ACC112 (cell line): Measurements from ENCODE around the gene HMGN1.

Experiments
- H2AFZ ChIP-seq: fragments of 200-600 bp; sonication (generic); one replicate; pipeline ENCODE4 v1.6.0; 2017; ENCODE audit warnings: antibody characterized with exemption, low read length; ENCODE audit not compliant: unreplicated experiment
- H3K27ac ChIP-seq: fragments of 200-600 bp; sonication (generic); 2 replicates; pipeline ENCODE4 v1.5.1; 2014; ENCODE audit warnings: low read depth, mild to moderate bottlenecking, antibody characterized with exemption, low read length, moderate library complexity
- H3K27me3 ChIP-seq: fragments of 200-600 bp; sonication (generic); 2 replicates; pipeline ENCODE4 v1.6.1; 2014; ENCODE audit warnings: mild to moderate bottlenecking, antibody characterized with exemption, low read length, moderate library complexity, mixed read lengths; ENCODE audit not compliant: insufficient read depth
- H3K36me3 ChIP-seq: fragments of 200-600 bp; sonication (generic); 2 replicates; pipeline ENCODE4 v1.6.1; 2016; ENCODE audit warnings: mild to moderate bottlenecking, antibody characterized with exemption, low read length, moderate library complexity, mixed read lengths; ENCODE audit not compliant: insufficient read depth
- H3K4me1 ChIP-seq: fragments of 200-600 bp; sonication (generic); one replicate; pipeline ENCODE4 v1.6.1; 2016; ENCODE audit warnings: low read length, mixed read lengths; ENCODE audit not compliant: insufficient read depth, unreplicated experiment, control insufficient read depth
- H3K4me3 ChIP-seq: fragments of 200-600 bp; sonication (generic); 2 replicates; pipeline ENCODE4 v1.5.1; 2014; ENCODE audit warnings: mild to moderate bottlenecking, low read depth, low read length
- H3K79me2 ChIP-seq: fragments of 200-600 bp; sonication (generic); one replicate; pipeline ENCODE4 v1.6.0; 2016; ENCODE audit warnings: low read length; ENCODE audit not compliant: control insufficient read depth, unreplicated experiment, insufficient read depth

The HMGN1 gene

DNA sequence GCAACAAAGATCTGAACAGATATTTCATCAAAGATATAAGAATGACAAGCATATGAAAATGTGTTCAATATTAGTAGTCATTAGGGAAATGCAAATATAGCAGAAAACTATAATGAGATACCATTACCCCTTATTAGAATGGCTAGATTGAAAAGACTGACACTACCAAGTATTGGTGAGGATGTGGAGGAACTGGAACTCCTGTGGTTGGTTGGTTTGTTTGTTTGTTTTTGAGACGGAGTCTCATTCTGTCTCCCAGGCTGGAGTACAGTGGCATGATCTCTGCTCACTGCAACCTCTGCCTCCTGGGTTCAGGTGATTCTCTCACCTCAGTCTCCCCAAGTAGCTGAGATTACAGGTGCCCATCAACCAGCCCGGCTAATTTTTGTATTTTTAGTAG is 18.9 kb upstream of the HMGN1 start:
- H3K4me3 ChIP-seq: no peak overlapping the region
- no peak overlapping the region for H2AFZ ChIP-seq
- H3K27me3 ChIP-seq: no peaks in the 10 kb centered on the region
- no peaks in the 10 kb centered on the region for H3K4me1 ChIP-seq
- no peak overlapping the region for H3K27ac ChIP-seq
- H3K36me3 ChIP-seq: no peaks in the 10 kb centered on the region
- no peaks in the 10 kb centered on the region for H3K79me2 ChIP-seq

- H3K4me3 ChIP-seq: no peak overlapping the region
- H2AFZ ChIP-seq: no peak overlapping the region
- no peaks in the 10 kb centered on the region for H3K36me3 ChIP-seq
- no peak overlapping the region for H3K27ac ChIP-seq
- H3K79me2 ChIP-seq: no peaks in the 10 kb centered on the region
- no peaks in the 10 kb centered on the region for H3K4me1 ChIP-seq
- H3K27me3 ChIP-seq: no peaks in the 10 kb centered on the region
Observed at GRCh38 chr21:39366563-39366962, 17.7 kb upstream of the HMGN1 start.

DNA sequence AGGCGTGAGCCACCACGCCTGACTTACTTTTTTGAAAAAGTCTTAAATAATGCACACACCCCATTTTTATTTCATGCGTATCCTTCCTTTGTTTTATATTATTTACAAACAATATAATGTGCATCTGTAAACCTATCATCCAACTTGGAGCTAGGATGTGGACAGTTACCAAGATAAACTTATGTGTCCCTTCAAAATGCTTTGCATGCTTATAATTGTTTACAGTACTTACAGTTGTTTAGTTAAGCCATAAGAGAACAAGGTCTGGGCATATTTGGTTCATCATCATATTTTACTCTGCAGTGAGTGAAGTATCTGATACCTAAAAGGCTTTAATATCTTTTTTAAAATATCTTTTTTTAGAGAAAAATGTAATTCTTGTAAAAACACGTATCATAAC is 16.1 kb upstream of the HMGN1 start:
- H3K4me3 ChIP-seq: no peak overlapping the region
- H3K4me1 ChIP-seq: no peaks in the 10 kb centered on the region
- no peak overlapping the region for H2AFZ ChIP-seq
- no peak overlapping the region for H3K27ac ChIP-seq
- H3K36me3 ChIP-seq: no peaks in the 10 kb centered on the region
- H3K79me2 ChIP-seq: no peaks in the 10 kb centered on the region
- 0 out of 2 replicates have a peak, but pooled peaks cover 7% of the 10 kb centered on the region for H3K27me3 ChIP-seq

DNA sequence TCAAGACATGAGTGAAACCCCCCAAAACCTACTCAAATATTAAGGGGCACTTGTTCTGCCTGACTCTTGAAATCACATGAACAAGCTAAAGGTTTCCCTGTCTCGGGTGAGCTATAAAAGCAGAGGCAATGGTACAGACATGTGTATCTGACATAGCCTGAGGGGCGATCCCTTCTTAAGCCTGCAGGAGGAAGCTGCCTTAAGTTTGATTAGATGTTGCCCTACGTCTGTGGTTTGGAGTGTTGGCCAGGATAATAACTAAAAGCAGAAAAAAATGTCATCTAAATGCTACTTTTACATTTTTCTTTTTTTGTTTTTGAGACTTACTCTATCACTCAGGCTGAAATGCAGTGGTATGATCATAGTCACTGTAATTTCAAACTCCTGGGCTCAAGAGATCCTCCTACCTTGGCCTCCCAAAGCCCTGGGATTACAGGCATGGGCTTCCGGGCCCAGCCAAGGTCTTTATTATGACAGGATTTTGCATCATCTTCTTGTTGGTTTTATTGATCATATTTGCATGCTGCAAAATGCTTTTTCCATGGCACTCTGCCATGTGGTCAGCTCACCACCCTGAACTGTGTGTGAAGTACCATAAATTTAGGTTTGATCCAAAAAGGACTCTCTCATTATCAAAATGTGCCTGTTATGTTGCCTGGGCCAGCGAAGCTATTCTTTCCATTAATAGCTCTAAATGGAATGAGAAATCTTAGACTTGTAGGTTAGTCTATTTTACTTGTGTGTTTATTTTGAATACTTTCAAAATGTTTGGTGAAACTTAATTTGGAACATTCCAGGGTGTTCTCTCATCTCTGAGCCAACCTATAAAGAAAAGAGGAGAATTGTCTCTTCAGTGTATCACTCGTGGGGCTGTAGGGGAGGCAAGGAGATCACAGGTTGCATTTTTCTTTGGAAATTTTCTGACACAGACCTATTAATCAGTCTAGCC is 15.0 kb upstream of the HMGN1 start:
- Histone ChIP-seq H3K4me3 (no peak overlapping the region), H3K27me3 (0 out of 2 replicates have a peak, but pooled peaks cover 8% of the 10 kb centered on the region), H3K27ac (no peak overlapping the region), H3K36me3 (no peaks in the 10 kb centered on the region), H2AFZ (no peak overlapping the region), H3K4me1 (no peaks in the 10 kb centered on the region), H3K79me2 (no peaks in the 10 kb centered on the region)

DNA sequence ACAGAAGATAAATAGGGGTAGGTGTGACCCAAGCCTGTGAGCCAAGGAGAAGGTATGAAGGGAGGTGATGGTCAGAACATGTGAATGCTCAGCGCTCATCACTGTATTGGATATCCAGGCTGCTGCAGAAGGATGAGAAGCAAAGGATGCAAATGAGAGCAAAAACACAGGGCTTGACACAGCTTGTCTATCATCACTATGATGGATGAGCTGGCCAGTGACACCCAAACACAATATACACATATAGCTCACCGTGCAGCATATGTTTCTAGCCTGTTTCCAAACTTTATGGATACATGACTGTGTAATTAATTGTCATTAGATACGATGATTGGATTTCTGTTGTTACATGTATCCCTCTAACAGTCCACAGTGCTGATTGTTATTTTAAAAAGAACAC is 13.8 kb upstream of the HMGN1 start:
- H3K79me2 ChIP-seq: no peaks in the 10 kb centered on the region
- no peaks in the 10 kb centered on the region for H3K36me3 ChIP-seq
- H3K4me3 ChIP-seq: no peak overlapping the region
- H3K27ac ChIP-seq: no peak overlapping the region
- H3K4me1 ChIP-seq: no peaks in the 10 kb centered on the region
- no peak overlapping the region for H2AFZ ChIP-seq
- H3K27me3 ChIP-seq: 0 out of 2 replicates have a peak, but pooled peaks cover 8% of the 10 kb centered on the region

DNA sequence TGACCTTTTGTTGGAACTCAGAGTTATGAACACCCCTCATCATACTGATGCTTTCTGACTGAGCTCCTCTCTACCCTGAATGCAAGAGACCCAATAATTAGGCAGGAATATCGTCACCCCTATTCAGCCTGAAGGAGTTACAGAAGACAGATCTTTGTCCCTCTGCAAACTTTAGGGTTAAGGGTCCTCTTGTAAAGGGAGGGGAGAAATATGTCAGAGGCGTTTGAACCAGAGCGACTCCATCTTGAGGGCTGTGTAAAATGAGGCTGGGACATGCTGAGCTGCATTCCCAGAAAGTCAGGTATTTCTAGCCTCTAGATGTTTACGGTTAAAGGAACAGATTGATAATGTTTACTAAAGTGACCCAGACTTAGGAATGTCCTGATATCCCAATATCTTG is 10.5 kb upstream of the HMGN1 start:
- no peaks in the 10 kb centered on the region for H3K36me3 ChIP-seq
- no peak overlapping the region for H3K4me3 ChIP-seq
- H2AFZ ChIP-seq: no peak overlapping the region
- H3K79me2 ChIP-seq: no peaks in the 10 kb centered on the region
- H3K4me1 ChIP-seq: no peaks in the 10 kb centered on the region
- no peak overlapping the region for H3K27ac ChIP-seq
- 0 out of 2 replicates have a peak, but pooled peaks cover 8% of the 10 kb centered on the region for H3K27me3 ChIP-seq

DNA sequence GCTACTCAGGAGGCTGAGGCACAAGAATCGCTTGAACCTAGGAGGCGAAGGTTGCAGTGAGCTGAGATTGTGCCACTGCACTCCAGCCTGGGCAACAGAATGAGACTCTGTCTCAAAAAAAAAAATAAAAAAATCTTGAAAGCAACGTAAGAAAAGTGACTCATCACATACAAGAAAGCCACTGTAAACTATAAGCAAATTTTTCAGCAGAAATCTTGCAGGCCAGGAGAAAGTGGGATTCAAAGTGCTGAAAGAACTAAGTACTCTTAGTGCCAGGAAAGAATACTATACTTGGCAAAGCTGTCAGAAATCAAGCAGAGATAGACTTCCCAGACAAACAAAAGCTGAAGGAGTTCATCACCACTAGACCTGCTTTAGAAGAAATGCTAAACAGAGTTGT is 4.4 kb upstream of the HMGN1 start:
- Histone ChIP-seq H3K27me3 (no peaks in the 10 kb centered on the region), H3K79me2 (peaks cover 1% of the 10 kb centered on the region), H3K4me1 (peaks cover 10% of the 10 kb centered on the region), H3K4me3 (no peak overlapping the region), H3K36me3 (no peaks in the 10 kb centered on the region), H3K27ac (no peak overlapping the region), H2AFZ (no peak overlapping the region)

DNA sequence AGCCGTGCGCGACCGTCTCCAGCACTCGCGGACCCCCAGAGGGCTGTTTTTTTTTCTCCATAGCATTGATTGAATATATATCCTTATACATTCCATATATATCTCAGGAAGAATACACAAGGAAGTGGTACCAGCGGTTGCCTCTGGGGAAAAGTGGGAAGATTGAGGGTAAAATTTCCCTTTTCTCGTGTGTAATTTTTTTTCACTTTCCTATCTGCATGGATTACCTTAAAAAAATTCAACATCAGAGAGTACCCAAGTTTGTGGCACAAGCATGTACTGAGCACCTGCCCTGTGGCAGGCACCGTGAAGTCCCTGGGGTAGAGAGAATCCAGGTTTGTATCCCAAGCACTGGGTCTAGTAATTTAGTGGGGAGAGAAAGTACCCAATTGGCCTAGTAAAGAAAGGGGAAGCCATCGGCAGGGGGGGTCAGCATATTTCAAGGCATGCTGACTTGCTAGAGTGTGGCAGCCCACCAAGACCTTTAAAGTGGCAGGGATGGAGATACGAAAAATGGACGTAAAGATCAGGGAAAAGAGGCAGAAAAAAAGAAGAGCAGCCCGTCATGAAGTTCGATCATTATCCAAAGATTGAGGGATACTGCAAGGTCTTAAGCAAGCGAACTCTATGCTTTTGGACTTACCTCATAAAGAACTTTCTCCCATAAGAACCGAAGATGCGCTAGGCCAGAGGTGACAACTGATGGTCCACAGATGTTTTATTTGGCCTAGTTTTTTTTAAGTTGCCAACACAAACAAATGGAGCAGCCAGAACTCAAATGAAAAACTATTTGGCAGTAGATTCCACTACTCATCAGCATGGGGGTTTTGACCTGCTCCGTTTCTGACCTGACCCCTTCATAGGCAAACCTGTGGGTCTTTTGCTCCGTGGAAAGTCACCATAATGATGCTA is 1.5 kb upstream of the HMGN1 start:
- Histone ChIP-seq H3K4me3 (peak overlapping the region; percentile 72), H3K27me3 (no peaks in the 10 kb centered on the region), H3K36me3 (peaks cover 23% of the 10 kb centered on the region), H3K27ac (peak overlapping the region; percentile 55; the same call in 1 of the 2 replicates), H2AFZ (peak overlapping the region; percentile 82), H3K4me1 (peaks cover 28% of the 10 kb centered on the region), H3K79me2 (peaks cover 31% of the 10 kb centered on the region)

- Histone ChIP-seq H3K79me2 (peaks cover 33% of the 10 kb centered on the region), H3K27ac (peak overlapping the region; percentile 55), H2AFZ (peak overlapping the region; percentile 82), H3K36me3 (peaks cover 29% of the 10 kb centered on the region), H3K4me1 (peaks cover 33% of the 10 kb centered on the region), H3K4me3 (peak overlapping the region; percentile 72), H3K27me3 (no peaks in the 10 kb centered on the region)
Observed at GRCh38 chr21:39349211-39350093, 564 bp upstream of the HMGN1 start.

- Histone ChIP-seq H2AFZ (peak overlapping the region; percentile 57), H3K79me2 (peaks cover 33% of the 10 kb centered on the region), H3K36me3 (peaks cover 40% of the 10 kb centered on the region)
Observed at GRCh38 chr21:39348040-39348354, 891 bp downstream of the HMGN1 start.

More at GRCh38 chr21:39348040-39348354, 891 bp downstream of the HMGN1 start:
- Histone ChIP-seq H3K27ac (peak overlapping the region; percentile 83), H3K27me3 (no peaks in the 10 kb centered on the region), H3K4me3 (peak overlapping the region; percentile 98), H3K4me1 (peaks cover 31% of the 10 kb centered on the region)
